B cell (primary cell): ENCODE results near the gene ACAA2.

ENCODE experiments used
- CTCF ChIP-seq: fragments of 200-600 bp; IDR thresholded peaks from one replicate; pipeline ENCODE4 v1.8.0; 2022; ENCODE audit warnings: antibody characterized with exemption, mild to moderate bottlenecking
- EZH2 ChIP-seq: IDR thresholded peaks from 2 replicates; pipeline ENCODE4 v1.6.1; 2012; ENCODE audit warnings: borderline replicate concordance, low read depth, mild to moderate bottlenecking, moderate library complexity, low read length; ENCODE audit not compliant: insufficient read depth, poor library complexity, severe bottlenecking

GRCh38 chr18:49834258-49834657 lies 20.9 kb upstream of the ACAA2 start:
- TF ChIP-seq CTCF (no peak), EZH2 (no peak)
